GM18505 (cell line): Measurements from ENCODE around the gene ATP8B1.
"Not testable (repeated sequence)": the region's sequence is repeated elsewhere in the genome, so short reads cannot be mapped to it uniquely, and the experiment has no call there.

Experiments
- ATAC-seq: cut with Tn5 transposase; IDR thresholded peaks from one replicate; pipeline ENCODE4 v1.9.1; 2021; ENCODE audit not compliant: unreplicated experiment
- POLR2A ChIP-seq: IDR thresholded peaks from 4 replicates; pipeline ENCODE4 v1.6.1; 2011; ENCODE audit warnings: borderline replicate concordance; ENCODE audit not compliant: insufficient read depth, insufficient read length; ENCODE audit errors: extremely low read depth

ATP8B1 gene

DNA sequence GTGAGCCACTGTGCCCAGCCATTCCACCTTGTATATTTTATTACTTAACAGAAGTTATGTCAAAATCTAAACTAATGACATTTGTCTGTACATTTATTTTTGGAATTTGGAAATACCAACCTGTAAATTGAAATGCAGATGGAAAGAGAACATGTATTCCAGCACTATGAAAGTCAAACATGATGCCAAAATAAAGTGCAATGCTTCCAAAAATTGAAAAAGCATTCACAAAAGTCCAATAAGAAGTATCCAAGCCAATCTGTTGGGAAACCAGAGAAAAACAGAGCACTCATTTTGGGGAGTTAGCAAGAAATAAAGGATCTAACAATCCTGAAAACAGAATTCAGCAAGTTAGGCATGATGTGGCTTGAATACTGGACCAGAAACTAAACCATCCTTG is 151.2 kb downstream of the ATP8B1 start:
- ATAC-seq = no peak
- TF ChIP-seq POLR2A = no peak

- TF ChIP-seq POLR2A = no peak
- ATAC-seq = peak; percentile 84
Observed at GRCh38 chr18:57649556-57650500, 153.3 kb downstream of the ATP8B1 start.

GRCh38 chr18:57648414-57648813 is 154.7 kb downstream of the ATP8B1 start:
- no peak for TF ChIP-seq POLR2A
- no peak for ATAC-seq

DNA sequence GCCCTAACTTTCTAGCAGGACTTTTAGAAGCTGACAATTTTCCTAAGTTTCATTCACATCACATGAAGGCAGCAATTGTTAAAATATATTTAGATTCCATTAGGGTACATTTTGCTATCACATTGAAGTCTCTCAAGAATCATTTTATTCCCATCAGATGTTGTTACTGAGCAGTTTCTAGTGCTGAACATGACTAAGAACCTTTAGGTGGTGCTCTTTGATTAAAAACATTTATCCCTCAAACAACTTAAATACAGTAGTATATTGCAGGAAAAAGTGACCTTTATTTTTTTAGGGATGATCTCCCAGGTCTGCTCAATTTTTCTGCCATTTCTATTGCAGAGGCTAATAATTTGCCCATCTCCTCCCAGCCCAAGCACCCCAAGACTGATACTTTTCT is 158.6 kb downstream of the ATP8B1 start:
- no peak for ATAC-seq

GRCh38 chr18:57643726-57644125 is 159.4 kb downstream of the ATP8B1 start:
- not testable (repeated sequence) for ATAC-seq

More for the DNA sequence above, 158.6 kb downstream of the ATP8B1 start:
- no peak for TF ChIP-seq POLR2A

- ATAC-seq = not testable (repeated sequence)
Observed at GRCh38 chr18:57642462-57642861, 160.7 kb downstream of the ATP8B1 start.

- ATAC-seq = no peak
- TF ChIP-seq POLR2A = no peak
Observed at GRCh38 chr18:57640749-57641148, 162.4 kb downstream of the ATP8B1 start.

DNA sequence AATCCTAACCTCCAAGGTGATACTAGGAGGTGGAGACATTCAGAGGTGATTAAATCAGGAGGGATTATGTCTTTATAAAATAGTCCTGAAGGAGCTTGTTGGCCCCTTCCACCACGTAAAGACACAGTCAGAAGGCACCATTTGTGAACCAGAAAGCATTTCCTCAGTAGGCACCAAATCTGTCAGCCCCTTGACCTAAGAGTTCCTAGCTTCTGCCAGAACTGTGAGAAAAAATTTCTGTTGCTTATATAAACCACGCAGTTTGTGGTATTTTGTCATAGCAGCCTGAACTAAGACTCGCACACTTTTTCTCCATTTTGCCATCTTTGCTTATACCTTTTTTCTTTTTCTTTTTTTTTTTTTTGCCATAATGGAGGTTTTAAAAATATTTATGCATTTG is 162.9 kb downstream of the ATP8B1 start:
- no peak for TF ChIP-seq POLR2A
- no peak for ATAC-seq

DNA sequence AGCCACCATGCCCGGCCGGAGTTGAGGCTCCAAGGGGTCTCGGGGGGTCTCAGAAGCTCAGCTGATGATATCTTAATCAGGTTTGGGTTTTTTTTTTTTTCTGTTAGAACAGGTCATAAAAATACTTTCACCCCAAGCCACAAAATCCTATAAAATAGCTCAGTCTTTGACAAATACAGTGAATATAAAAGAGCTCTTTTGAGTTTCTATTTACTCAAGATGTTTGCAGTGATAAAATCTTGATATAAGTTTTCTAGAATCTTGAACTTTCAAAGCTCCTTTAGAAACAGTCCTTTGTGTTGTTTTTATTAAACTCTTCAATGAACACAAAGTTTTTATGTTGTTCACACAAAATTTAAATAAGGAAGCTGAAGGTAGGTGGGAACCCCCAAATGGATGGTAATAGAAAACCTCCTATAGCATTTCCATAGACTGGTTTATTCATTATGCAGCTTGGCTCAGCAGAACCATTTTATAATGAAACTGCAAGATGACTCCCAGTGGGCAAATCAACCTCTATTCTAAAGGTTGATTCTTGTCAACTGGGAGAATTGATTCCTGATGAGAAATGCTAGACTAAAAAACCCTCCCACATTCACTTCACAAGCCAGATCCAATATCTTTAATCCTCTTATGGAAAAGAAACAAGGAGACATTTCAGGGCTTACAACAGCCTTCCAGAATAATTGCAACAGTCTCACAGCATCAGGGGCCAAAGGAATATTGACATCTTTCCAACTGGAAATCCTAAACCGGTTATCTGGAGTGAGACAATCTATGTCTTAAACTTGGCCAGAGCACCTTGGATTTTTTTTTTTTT is 167.9 kb downstream of the ATP8B1 start:
- no peak for TF ChIP-seq POLR2A
- no peak for ATAC-seq

- no peak for ATAC-seq
Observed at GRCh38 chr18:57631697-57632096, 171.4 kb downstream of the ATP8B1 start.

GRCh38 chr18:57630754-57631595 is 172.1 kb downstream of the ATP8B1 start:
- ATAC-seq = peak; percentile 47
- TF ChIP-seq POLR2A = no peak

More at GRCh38 chr18:57631697-57632096, 171.4 kb downstream of the ATP8B1 start:
- TF ChIP-seq POLR2A = no peak

DNA sequence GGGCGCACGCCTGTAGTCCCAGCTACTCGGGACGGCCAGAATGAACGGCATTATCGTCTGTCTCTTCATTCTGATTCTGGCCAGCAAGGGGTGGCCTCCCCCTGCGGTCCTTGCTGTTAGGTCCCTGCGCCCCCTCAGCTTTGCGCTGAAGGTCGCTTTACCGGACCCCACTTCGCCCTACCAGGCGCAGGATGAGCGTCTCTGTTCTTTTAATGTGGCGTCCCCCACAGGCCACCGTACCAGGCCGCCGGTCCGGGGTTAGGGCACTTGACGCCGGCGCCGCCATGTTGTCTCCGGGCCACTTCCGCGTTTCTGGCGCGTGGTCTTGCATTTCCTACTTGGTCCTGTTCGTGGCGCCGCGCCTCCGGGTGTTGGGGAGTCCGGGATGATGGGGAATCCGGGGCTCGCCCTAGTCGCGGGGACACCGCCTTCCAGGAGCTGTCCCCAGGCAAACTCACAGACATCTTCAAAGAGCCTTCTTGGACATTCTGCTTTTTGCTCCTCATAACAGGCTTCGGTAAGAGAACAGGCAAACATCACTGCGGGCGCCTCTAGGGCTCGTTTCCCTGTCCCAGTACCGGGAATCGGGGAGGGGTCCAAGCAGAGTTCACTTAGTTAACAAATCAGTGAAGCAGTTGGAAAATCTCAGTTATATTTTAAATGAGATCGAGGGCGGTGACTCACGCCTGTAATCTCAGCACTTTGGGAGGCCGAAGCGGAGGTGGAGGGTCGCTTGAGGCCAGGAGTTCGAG is 172.9 kb downstream of the ATP8B1 start:
- ATAC-seq = peak; percentile 89
- TF ChIP-seq POLR2A = peak; percentile 59
